ENCODE results near the gene NOTCH2. TPM values are rescaled to one million over a fixed set of nuclear protein-coding genes. Genes with fewer than 3 reads are reported as not detected.
A peak's percentile ranks its signal among the peaks of the same experiment; 100 is the strongest.

The NOTCH2 gene
- polyA plus RNA-seq, 3 donors: 47.3 to 108 (median 86.6) TPM

- H3K4me3 ChIP-seq (replicated peaks in 1 of 3; ENCODE audit: low read depth in 2 of 3, low read length in 3 of 3): no peak overlapping the region
- H3K27me3 ChIP-seq (ENCODE audit: control insufficient read depth in 2 of 2, insufficient read depth in 2 of 2, low read length in 2 of 2): no peaks in the 10 kb centered on the region
- peaks cover 89 to 100% of the 10 kb centered on the region in 2 donors for H3K36me3 ChIP-seq (replicated peaks in 1 of 2; ENCODE audit: control insufficient read depth in 1 of 2, insufficient read depth in 2 of 2, low read length in 2 of 2)
- H3K9me3 ChIP-seq (replicated peaks in 1 of 2; ENCODE audit: control insufficient read depth in 1 of 2, insufficient read depth in 1 of 2, low read length in 2 of 2): no peaks in the 10 kb centered on the region
- no peak overlapping the region for H3K4me2 ChIP-seq (replicated peaks; ENCODE audit: extremely low read depth, low read length, poor library complexity, severe bottlenecking)
- no peak for TF ChIP-seq CTCF (IDR thresholded peaks at IDR 0.05)
- no peak overlapping the region for H3K9ac ChIP-seq (ENCODE audit: insufficient read depth, low read length, poor library complexity, severe bottlenecking)
- H3K36me3 Mint-ChIP-seq: peaks cover 81 to 94% of the 10 kb centered on the region in 2 donors
- 96% methylated on average over 3 of the region's 4 CpGs for WGBS (ENCODE audit: insufficient coverage)
- no peak overlapping the region for H3K4me3 Mint-ChIP-seq
- H4K20me1 ChIP-seq (ENCODE audit: insufficient read depth, low read length): peaks cover 99% of the 10 kb centered on the region
- no peaks in the 10 kb centered on the region for H3K4me1 Mint-ChIP-seq
- peaks cover 36% of the 10 kb centered on the region for H3K79me2 ChIP-seq (ENCODE audit: insufficient read depth, low read length)
- intact Hi-C loops (cut with micrococcal nuclease): no loop called here
- DNase-seq: no peak
- no peaks in the 10 kb centered on the region for H3K4me1 ChIP-seq (ENCODE audit: control insufficient read depth in 1 of 2, insufficient read depth in 2 of 2, low read length in 2 of 2)
- no peak overlapping the region for H3K27ac ChIP-seq (ENCODE audit: low read depth in 1 of 2, low read length in 2 of 2)
- no peaks in the 10 kb centered on the region for H3K27me3 Mint-ChIP-seq (ENCODE audit: low read depth in 3 of 3)
- no peak overlapping the region for H2AFZ ChIP-seq (ENCODE audit: insufficient read depth, low read depth, low read length, poor library complexity, severe bottlenecking)
- peak overlapping the region in 2 of 7 donors; percentile 10 to 77 for H3K27ac Mint-ChIP-seq
- peaks cover 0 to 7% (median 2%) of the 10 kb centered on the region in 7 donors for H3K9me3 Mint-ChIP-seq
These were observed 128.1 kb downstream of the NOTCH2 start for GRCh38 chr1:119941392-119941791.

- peaks cover 81 to 95% of the 10 kb centered on the region in 2 donors for H3K36me3 Mint-ChIP-seq
These were observed 128.8 kb downstream of the NOTCH2 start for GRCh38 chr1:119940697-119941096.

More at GRCh38 chr1:119940697-119941096, 128.8 kb downstream of the NOTCH2 start:
- intact Hi-C loops (cut with micrococcal nuclease): no loop called here
- Histone ChIP-seq H3K9ac (ENCODE audit: insufficient read depth, low read length, poor library complexity, severe bottlenecking) (no peak overlapping the region), H2AFZ (ENCODE audit: insufficient read depth, low read depth, low read length, poor library complexity, severe bottlenecking) (no peak overlapping the region), H3K9me3 (replicated peaks in 1 of 2; ENCODE audit: control insufficient read depth in 1 of 2, insufficient read depth in 1 of 2, low read length in 2 of 2) (no peaks in the 10 kb centered on the region), H3K4me1 (ENCODE audit: control insufficient read depth in 1 of 2, insufficient read depth in 2 of 2, low read length in 2 of 2) (no peaks in the 10 kb centered on the region), H3K4me2 (replicated peaks; ENCODE audit: extremely low read depth, low read length, poor library complexity, severe bottlenecking) (no peak overlapping the region), H3K79me2 (ENCODE audit: insufficient read depth, low read length) (peaks cover 36% of the 10 kb centered on the region), H4K20me1 (ENCODE audit: insufficient read depth, low read length) (peaks cover 99% of the 10 kb centered on the region), H3K4me3 (replicated peaks in 1 of 3; ENCODE audit: low read depth in 2 of 3, low read length in 3 of 3) (no peak overlapping the region), H3K27ac (ENCODE audit: low read depth in 1 of 2, low read length in 2 of 2) (no peak overlapping the region), H3K27me3 (ENCODE audit: control insufficient read depth in 2 of 2, insufficient read depth in 2 of 2, low read length in 2 of 2) (no peaks in the 10 kb centered on the region), H3K36me3 (replicated peaks in 1 of 2; ENCODE audit: control insufficient read depth in 1 of 2, insufficient read depth in 2 of 2, low read length in 2 of 2) (peaks cover 90 to 100% of the 10 kb centered on the region in 2 donors)
- DNase-seq: no peak
- H3K9me3 Mint-ChIP-seq: peaks cover 0 to 11% (median 3%) of the 10 kb centered on the region in 7 donors
- TF ChIP-seq CTCF (IDR thresholded peaks at IDR 0.05): no peak
- no peaks in the 10 kb centered on the region for H3K27me3 Mint-ChIP-seq (ENCODE audit: low read depth in 3 of 3)
- no peaks in the 10 kb centered on the region for H3K4me1 Mint-ChIP-seq
- peak overlapping the region in 1 of 7 donors; percentile 85 for H3K27ac Mint-ChIP-seq
- H3K4me3 Mint-ChIP-seq: no peak overlapping the region
